ENCODE measurements around the gene SLC35F1.

GRCh38 chr6:118147511-118147910 lies 240.4 kb downstream of the SLC35F1 start:
- TF ChIP-seq CTCF (conservative IDR thresholded peaks at IDR 0.05) (no peak), ZFX (IDR thresholded peaks at IDR 0.05) (no peak)
